GM19395 (cell line): ENCODE measurements around the gene CCSER1.
"Not testable (repeated sequence)": the region's sequence is repeated elsewhere in the genome, so short reads cannot be mapped to it uniquely, and the experiment has no call there.

Source experiments
- ATAC-seq: cut with Tn5 transposase; IDR thresholded peaks from one replicate; pipeline ENCODE4 v1.9.1; 2021; ENCODE audit warnings: mild to moderate bottlenecking, moderate library complexity; ENCODE audit not compliant: unreplicated experiment

Gene CCSER1

DNA sequence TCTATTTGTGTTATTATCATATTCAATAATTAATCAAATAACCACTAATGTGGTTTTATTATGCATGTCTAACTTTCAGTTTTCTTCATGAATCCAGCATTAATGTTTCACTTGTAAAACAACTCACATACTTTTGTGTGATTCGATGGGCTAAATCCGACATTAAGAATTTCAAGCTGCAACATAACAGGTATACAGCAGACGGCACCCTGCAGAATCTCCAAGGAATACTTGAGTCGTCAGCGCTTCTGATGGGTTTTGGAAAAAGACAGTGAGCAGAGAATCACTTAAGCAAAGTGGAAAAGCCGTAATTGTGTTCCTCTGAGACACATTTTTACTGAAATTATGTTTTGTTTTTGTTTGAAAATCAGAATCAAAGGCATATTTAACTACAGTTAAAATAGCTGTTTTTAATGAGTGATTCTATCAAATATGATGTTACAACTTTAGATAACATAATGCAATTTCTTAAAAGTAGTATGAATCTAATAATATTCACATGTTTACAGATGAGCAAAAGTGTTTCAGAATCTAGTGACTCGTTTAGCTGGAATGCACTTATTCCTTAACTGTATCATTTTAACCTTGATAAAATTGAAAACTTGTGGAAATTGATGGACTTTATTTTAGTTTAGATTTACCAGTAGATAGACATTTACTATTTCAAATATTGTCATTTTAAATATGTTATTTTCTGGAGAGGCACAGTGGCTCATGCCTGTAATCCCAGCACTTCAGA, 514.8 kb downstream of the CCSER1 start:
- ATAC-seq: no peak

DNA sequence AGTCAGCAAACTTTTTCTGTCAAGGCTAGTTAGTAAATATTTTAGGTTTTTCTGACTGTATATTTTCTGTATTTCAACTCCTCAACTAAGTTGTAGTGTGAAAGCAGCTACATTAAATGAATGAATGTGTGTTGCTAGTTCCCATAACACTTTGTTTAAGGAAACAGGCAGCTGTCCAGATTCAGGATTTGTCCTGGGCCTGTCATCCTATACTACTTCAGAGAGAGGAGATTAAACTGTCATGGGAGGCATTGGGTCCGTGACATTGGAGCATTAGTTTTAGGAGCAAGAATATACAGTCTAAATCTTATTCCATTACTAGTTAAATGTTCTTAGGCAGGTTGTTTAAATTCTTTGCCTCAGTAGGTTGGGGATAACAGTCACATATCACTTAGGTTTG, 516.0 kb downstream of the CCSER1 start:
- ATAC-seq: no peak

DNA sequence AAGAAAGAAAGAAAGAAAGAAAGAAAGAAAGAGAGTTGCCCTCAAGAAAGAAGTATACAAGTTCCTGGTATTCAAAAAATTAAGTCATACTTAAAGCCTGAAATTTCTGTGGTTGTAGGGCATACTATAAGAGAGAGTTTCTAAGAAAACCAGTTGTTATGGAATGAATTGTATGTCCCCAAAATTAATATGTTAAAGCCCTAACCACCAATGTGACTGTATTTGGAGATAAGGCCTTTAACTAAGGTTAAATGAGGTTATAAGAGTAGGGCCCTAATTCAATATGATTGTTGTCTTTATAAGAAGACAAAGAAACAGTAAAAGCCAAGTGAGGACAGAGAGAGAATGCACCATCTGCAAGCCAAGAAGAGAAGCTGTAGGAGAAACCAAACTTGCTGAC, 521.1 kb downstream of the CCSER1 start:
- ATAC-seq: no peak

- ATAC-seq: no peak
These were observed 521.6 kb downstream of the CCSER1 start for GRCh38 chr4:90648791-90649190.

DNA sequence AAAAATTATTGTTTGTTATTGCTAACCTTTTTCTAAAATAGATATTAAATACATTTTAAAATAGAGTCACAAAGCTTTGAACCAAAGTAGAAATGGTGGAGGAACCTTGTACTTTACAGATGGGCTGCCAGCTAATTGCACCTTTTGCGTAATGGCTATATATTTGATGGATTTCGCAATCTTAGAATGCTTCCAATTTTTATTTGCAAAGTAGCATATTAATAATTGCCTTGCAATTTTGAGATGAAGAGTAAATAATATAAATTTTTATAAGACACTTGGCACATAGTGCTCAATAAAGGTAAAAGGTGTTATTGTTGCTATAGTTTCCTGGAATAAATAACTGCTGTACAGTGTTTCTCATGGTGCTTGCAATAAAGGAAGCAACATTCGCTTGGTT, 533.5 kb downstream of the CCSER1 start:
- ATAC-seq: no peak

GRCh38 chr4:90670183-90670582, 543.0 kb downstream of the CCSER1 start:
- no peak for ATAC-seq

GRCh38 chr4:90689739-90690138, 562.5 kb downstream of the CCSER1 start:
- no peak for ATAC-seq

GRCh38 chr4:90695411-90695810, 568.2 kb downstream of the CCSER1 start:
- ATAC-seq: no peak

GRCh38 chr4:90705501-90705900, 578.3 kb downstream of the CCSER1 start:
- not testable (repeated sequence) for ATAC-seq

GRCh38 chr4:90715242-90715641, 588.0 kb downstream of the CCSER1 start:
- peak; percentile 69 for ATAC-seq

DNA sequence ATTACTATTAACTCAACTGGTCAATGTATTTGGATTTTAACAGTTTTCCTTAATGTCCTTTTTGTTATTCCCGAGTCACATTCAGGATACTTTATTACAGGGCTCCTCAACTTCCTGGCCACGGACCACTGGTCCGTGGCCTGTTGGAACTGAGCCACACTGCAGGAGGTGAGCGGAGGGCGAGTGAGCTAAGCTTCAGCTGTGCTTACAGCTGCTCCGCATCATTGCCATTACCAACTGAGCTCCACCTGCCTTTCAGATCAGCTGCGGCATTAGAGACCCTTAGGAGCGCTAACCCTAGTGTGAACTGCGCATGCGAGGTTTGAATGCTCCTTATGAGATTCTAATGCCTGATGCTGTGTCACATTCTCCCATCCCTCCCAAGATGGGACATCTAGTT, 591.7 kb downstream of the CCSER1 start:
- no peak for ATAC-seq

DNA sequence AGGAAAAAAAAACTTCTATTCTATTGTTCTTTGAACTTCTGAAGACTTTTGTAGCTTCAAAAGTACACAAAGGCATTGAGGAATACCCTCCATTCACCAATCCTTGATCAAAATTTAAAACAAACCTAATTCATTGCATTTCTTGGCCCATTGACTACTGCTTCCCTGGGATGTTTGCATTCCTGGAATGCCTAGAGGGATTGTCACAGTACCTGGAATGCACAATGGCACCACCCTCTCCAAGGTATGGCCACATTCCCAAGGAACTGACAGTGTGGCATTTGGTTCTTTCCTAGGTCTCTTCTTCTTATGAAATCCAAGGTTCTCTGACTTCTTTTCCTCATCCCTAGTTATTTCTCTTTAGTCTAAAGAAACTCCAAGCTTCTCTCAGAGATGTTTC, 600.7 kb downstream of the CCSER1 start:
- no peak for ATAC-seq

GRCh38 chr4:90730752-90731151, 603.6 kb downstream of the CCSER1 start:
- no peak for ATAC-seq

GRCh38 chr4:90733211-90733610, 606.0 kb downstream of the CCSER1 start:
- ATAC-seq: no peak

DNA sequence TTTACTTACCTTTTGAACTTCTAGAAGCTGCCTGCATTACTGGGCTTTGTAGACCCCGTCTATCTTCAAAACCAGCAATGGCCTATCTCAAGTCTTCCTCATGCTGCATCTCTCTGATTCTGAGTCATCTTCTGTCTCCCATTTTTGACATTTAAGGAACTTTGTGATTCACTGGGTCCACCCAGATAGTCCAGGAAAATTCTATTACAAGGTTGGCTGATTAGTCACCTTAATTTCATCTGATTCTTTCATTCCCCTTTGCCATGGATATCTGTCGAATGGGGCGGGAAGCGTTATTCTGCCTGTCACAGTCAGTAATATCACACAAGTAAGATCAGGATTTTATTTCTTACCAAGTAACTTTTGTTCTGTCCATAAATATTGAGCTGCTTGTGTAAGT, 618.0 kb downstream of the CCSER1 start:
- ATAC-seq: no peak

GRCh38 chr4:90753068-90753467, 625.9 kb downstream of the CCSER1 start:
- no peak for ATAC-seq

GRCh38 chr4:90757534-90758060, 630.4 kb downstream of the CCSER1 start:
- ATAC-seq: no peak

- ATAC-seq: no peak
These were observed 632.9 kb downstream of the CCSER1 start for GRCh38 chr4:90760059-90760458.

DNA sequence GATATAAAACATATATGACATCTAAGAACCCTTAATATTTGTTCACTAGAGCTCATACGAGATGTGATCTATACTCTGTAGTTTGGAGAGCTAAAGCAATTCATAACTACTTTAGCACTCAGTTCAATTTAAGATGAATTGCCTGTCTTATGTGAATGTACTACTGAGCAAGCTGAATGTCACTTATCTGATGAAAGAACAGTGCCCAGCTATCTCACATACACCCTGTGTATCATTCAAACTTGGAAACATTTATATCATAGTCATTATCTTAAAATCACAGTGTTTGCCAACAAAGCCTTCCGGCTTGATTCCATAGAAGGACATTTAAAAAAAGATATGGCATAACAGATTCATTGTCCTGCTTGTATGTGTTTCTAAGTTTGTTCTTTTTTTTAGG, 639.6 kb downstream of the CCSER1 start:
- no peak for ATAC-seq

- no peak for ATAC-seq
These were observed 642.1 kb downstream of the CCSER1 start for GRCh38 chr4:90769251-90769650.

DNA sequence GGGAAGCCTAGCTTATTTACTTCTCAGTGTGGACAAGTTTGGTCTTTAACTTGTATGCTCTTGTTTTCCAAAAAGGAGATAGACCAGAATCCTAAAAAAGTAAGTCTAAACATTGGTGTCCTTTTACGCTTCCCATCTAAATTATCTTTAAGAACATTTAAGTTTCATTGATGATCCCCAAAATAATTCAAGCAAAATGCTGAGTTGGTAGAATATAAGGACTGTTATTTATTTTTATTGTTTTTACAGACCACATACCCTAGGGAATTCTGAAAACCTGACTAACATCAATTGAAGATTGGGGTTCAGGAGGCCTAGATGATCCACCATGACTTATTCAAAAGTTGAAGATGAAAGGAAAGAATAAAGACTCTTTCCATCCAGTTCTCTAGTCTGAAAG, 653.0 kb downstream of the CCSER1 start:
- ATAC-seq: no peak

- ATAC-seq: no peak
These were observed 659.4 kb downstream of the CCSER1 start for GRCh38 chr4:90786602-90787001.

DNA sequence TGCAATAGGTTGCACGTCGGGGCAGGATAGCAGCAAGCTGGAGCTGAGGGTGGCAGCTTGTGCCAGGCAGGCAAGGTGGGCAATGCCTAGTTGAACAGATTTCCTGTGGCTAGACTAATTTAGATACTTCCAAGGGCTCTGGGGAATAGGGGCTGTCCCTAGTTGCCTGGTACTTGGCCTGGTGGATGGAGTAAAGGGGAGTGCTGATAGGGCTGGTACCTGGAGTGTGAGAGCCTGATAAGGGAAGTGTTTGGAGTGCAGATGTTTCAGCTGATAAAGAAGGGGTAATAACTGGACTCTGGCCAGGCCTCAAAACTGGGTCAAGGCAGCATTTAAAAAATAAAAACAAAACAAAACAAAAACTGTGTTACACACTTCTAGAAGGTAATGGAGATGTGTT, 665.5 kb downstream of the CCSER1 start:
- no peak for ATAC-seq
